OCI-LY3 (cell line): ENCODE results near the gene GRIK5.

Source experiments
- H2AFZ ChIP-seq: fragments of 200-600, 300-600 bp; shearing (Covaris generic); 2 replicates; pipeline ENCODE4 v1.6.0; 2014; ENCODE audit warnings: antibody characterized with exemption, low read depth, low read length
- H3K27ac ChIP-seq: fragments of 200-600, 300-600 bp; sonication (generic); 2 replicates; pipeline ENCODE4 v1.5.1; 2014; ENCODE audit warnings: mild to moderate bottlenecking, low read length, moderate library complexity, mixed read lengths
- H3K27me3 ChIP-seq: fragments of 200-600, 300-600 bp; sonication (generic); 2 replicates; pipeline ENCODE4 v1.6.1; 2014; ENCODE audit warnings: low read depth, low read length, mixed read lengths
- H3K36me3 ChIP-seq: fragments of 200-600, 300-600 bp; sonication (generic); replicated peaks from 2 replicates; pipeline ENCODE3; 2014; ENCODE audit warnings: low read depth, low read length, mixed read lengths
- H3K4me1 ChIP-seq: fragments of 300-600, 200-600 bp; sonication (generic); 2 replicates; pipeline ENCODE4 v1.6.1; 2014; ENCODE audit warnings: low read length, mixed read lengths
- H3K4me2 ChIP-seq: fragments of 200-600, 300-600 bp; sonication (generic); 2 replicates; pipeline ENCODE4 v1.6.1; 2014; ENCODE audit warnings: low read length, mixed read lengths
- H3K4me3 ChIP-seq: fragments of 300-600, 200-600 bp; sonication (generic); 2 replicates; pipeline ENCODE4 v1.5.1; 2014; ENCODE audit warnings: antibody characterized with exemption, mild to moderate bottlenecking, low read length, moderate library complexity
- H3K79me2 ChIP-seq: fragments of 300-600, 200-600 bp; shearing (Covaris generic); 2 replicates; pipeline ENCODE4 v1.6.1; 2014; ENCODE audit warnings: mild to moderate bottlenecking, low read length, mixed read lengths
- H3K9ac ChIP-seq: fragments of 300-600, 200-600 bp; shearing (Covaris generic); 2 replicates; pipeline ENCODE4 v1.6.0; 2014; ENCODE audit warnings: mild to moderate bottlenecking, low read length, moderate library complexity
- H3K9me3 ChIP-seq: fragments of 200-600, 300-600 bp; shearing (Covaris generic); 2 replicates; pipeline ENCODE4 v1.6.1; 2014; ENCODE audit warnings: low read length, mixed read lengths; ENCODE audit not compliant: insufficient read depth
- H4K20me1 ChIP-seq: fragments of 200-600, 300-600 bp; sonication (generic); 2 replicates; pipeline ENCODE4 v1.6.1; 2016; ENCODE audit warnings: low read length, mixed read lengths; ENCODE audit not compliant: insufficient read depth
- CTCF ChIP-seq: fragments of 200-600, 300-600 bp; sonication (generic); IDR thresholded peaks from 2 replicates; pipeline ENCODE4 v1.5.1; 2014; ENCODE audit warnings: antibody characterized with exemption, low read length, low read depth
- EZH2phosphoT487 ChIP-seq: fragments of 200-600 bp; shearing (Covaris generic); IDR thresholded peaks from 2 replicates; pipeline ENCODE4 v1.6.1; 2018; ENCODE audit warnings: antibody characterized with exemption, mixed run types, low read depth

GRIK5 gene

GRCh38 chr19:42069619-42070351 lies at the start of gene GRIK5:
Gene GRIK5 (minus strand): TSS chr19:42070206. CDS start chr19:42065770, 4,436 bp downstream.
- Histone ChIP-seq H3K79me2 (peaks cover 3% of the 10 kb centered on the region), H3K36me3 (no peaks in the 10 kb centered on the region), H3K4me3 (no peak within 1 kb of the TSS), H3K4me2 (no peak within 1 kb of the TSS), H3K27ac (no peak within 1 kb of the TSS), H2AFZ (no peak within 1 kb of the TSS), H3K4me1 (peaks cover 4% of the 10 kb centered on the region), H3K9me3 (no peaks in the 10 kb centered on the region), H3K27me3 (peaks cover 28% of the 10 kb centered on the region), H4K20me1 (no peaks in the 10 kb centered on the region), H3K9ac (no peak within 1 kb of the TSS)
- TF ChIP-seq EZH2phosphoT487 = no peak
- TF ChIP-seq CTCF = no peak

DNA sequence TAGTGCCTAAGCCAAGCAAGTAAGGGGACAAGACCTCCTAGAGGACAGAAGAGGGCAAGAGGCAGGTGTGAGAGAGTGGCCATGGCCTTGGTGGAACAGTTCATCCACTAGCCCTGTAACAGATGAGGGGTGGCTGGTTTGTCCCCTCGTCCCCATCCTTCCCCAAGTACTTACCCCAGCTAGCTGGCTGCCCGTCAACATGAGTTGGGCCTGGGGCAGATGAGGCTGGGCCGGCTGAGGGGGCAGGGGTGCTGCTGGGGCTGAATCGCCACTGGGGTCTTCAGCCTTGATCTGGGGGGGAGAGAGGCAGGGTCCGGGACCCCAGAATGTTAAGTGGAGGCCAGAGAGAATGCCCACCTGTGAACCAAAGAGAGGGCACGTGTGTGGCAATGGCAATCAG lies 47.1 kb upstream of the GRIK5 start:
- Histone ChIP-seq H3K9me3 (no peaks in the 10 kb centered on the region), H3K4me1 (peaks cover 92% of the 10 kb centered on the region), H3K79me2 (peaks cover 94% of the 10 kb centered on the region), H3K9ac (no peak overlapping the region), H3K27ac (peak overlapping the region; percentile 89), H3K36me3 (peaks cover 79% of the 10 kb centered on the region), H2AFZ (no peak overlapping the region), H4K20me1 (peaks cover 3% of the 10 kb centered on the region; the same call in 1 of the 2 replicates), H3K4me2 (no peak overlapping the region), H3K27me3 (no peaks in the 10 kb centered on the region), H3K4me3 (no peak overlapping the region)
- TF ChIP-seq CTCF (no peak), EZH2phosphoT487 (no peak)

DNA sequence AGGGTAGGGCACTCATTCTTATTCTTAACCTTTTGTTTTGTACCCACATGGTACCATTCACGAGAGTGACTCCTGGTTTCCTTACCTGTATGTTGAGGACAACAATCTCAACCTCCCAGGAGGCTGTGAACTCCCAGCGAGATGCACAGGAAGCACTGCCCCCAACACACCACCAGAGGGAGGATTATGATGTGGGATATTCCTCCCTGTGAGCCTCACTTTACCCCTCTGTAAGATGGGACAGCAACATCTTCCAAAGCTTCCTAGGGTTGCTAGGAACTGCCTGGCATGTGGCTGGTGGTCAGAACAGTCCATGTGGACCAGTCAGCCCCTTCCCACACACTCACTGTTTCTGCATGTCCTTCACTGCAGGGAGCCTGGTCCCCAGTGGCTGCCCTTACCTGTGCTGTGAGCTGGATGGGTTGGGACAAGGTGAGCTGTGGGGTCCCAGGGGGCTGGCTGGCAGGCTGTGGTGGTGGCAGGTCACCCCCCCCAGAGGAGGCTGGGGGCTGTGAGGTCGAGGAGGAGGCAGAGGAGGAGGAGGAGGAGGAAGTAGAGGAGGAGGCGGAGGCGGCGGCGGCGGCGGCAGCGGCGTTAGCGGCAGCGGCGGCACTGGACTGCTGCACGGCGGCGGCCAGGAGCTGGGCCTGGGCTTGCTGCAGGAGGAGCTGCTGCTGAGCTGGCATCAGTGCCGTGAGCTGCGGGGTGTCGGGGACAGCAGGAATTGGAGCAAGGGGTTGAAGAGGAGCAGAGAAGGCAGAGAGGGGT lies 46.5 kb upstream of the GRIK5 start:
- Histone ChIP-seq H4K20me1 (peaks cover 6% of the 10 kb centered on the region; the same call in 1 of the 2 replicates), H3K4me3 (0 out of 2 replicates have a peak overlapping the region, but pooled peaks have one; percentile 2), H3K9me3 (no peaks in the 10 kb centered on the region), H3K9ac (peak overlapping the region; percentile 11; the same call in 1 of the 2 replicates), H3K4me1 (peaks cover 93% of the 10 kb centered on the region), H2AFZ (no peak overlapping the region), H3K27ac (peak overlapping the region; percentile 89), H3K4me2 (peak overlapping the region; percentile 68), H3K27me3 (no peaks in the 10 kb centered on the region), H3K36me3 (peaks cover 82% of the 10 kb centered on the region), H3K79me2 (peaks cover 96% of the 10 kb centered on the region)
- TF ChIP-seq CTCF = peak; percentile 52
- TF ChIP-seq EZH2phosphoT487 = no peak

- no peaks in the 10 kb centered on the region for H3K9me3 ChIP-seq
- H3K27me3 ChIP-seq = no peaks in the 10 kb centered on the region
- no peak for TF ChIP-seq EZH2phosphoT487
- no peak for TF ChIP-seq CTCF
- peaks cover 95% of the 10 kb centered on the region for H3K79me2 ChIP-seq
- peak overlapping the region; percentile 68 for H3K4me2 ChIP-seq
- peaks cover 82% of the 10 kb centered on the region for H3K36me3 ChIP-seq
- peak overlapping the region; percentile 4; the same call in 1 of the 2 replicates for H3K4me3 ChIP-seq
- no peak overlapping the region for H2AFZ ChIP-seq
- peak overlapping the region; percentile 11; the same call in 1 of the 2 replicates for H3K9ac ChIP-seq
- H3K4me1 ChIP-seq = peaks cover 93% of the 10 kb centered on the region
- peaks cover 6% of the 10 kb centered on the region; the same call in 1 of the 2 replicates for H4K20me1 ChIP-seq
- H3K27ac ChIP-seq = peak overlapping the region; percentile 89
Observed at GRCh38 chr19:42115705-42116104, 45.7 kb upstream of the GRIK5 start.
